GM12892 (cell line): Measurements from ENCODE around the gene WDR90.

ENCODE experiments used
- POLR2A ChIP-seq: IDR thresholded peaks from 2 replicates; pipeline ENCODE4 v1.6.1; 2011; ENCODE audit warnings: low read depth, low read length, control low read depth
- POLR2AphosphoS5 ChIP-seq: IDR thresholded peaks from 2 replicates; pipeline ENCODE4 v1.6.1; 2011; ENCODE audit warnings: low read depth, low read length, control low read depth
- TAF1 ChIP-seq: IDR thresholded peaks from 2 replicates; pipeline ENCODE4 v1.6.1; 2011; ENCODE audit warnings: low read depth, mild to moderate bottlenecking, control low read depth, low read length, borderline replicate concordance

- TF ChIP-seq POLR2AphosphoS5 (peak; percentile 60; the same call in 1 of the 2 replicates), TAF1 (no peak), POLR2A (no peak)
Measured at GRCh38 chr16:681746-682427, 32.7 kb downstream of the WDR90 start.
